Endothelial cell of umbilical vein (primary cell): ENCODE results near the gene NINL. TPM values are rescaled to one million over a fixed set of nuclear protein-coding genes. Genes with fewer than 3 reads are reported as not detected.

Source experiments
- BruUV-seq: library from RNA; stranded (reverse); fragments of 400-500 nt; replicated peaks from 2 replicates; lab custom pipeline; 2021; lab: Mats Ljungman, UMichigan
- CTCF ChIA-PET: fragments of 300-600, 350-600 bp; sonication (Branson Sonifier 250); formaldehyde crosslinking; loops from one replicate; lab custom pipeline; 2021; ENCODE audit warnings: antibody characterized with exemption, inconsistent platforms; lab: Charles Lee
- POLR2A ChIA-PET: fragments of 300-600, 350-600 bp; sonication (Branson Sonifier 250); formaldehyde crosslinking; loops from one replicate; lab custom pipeline; 2021; ENCODE audit warnings: antibody characterized with exemption, inconsistent platforms; lab: Charles Lee
- DNase-seq: peaks from one replicate; pipeline ENCODE4 v3.0.0-alpha.2; 2011; ENCODE audit warnings: low read depth, low spot score
- FAIRE-seq: peaks from 2 replicates; lab custom pipeline; 2011; peaks lifted over from hg19 to GRCh38; lab: Jason Lieb, UNC
- H2AFZ ChIP-seq: 2 replicates; pipeline ENCODE4 v1.6.0; 2012; ENCODE audit warnings: low read depth, low read length, control low read depth, inconsistent platforms
- H3K27ac ChIP-seq: 2 replicates; pipeline ENCODE4 v1.5.1; 2011; ENCODE audit warnings: low read depth, mild to moderate bottlenecking, control low read depth, low read length, moderate library complexity; ENCODE audit not compliant: insufficient read depth
- H3K27me3 ChIP-seq, 2 experiments: 2 replicates each; pipeline versions ENCODE4 v1.6.0 to v1.6.1; 2011; ENCODE audit warnings: low read length in 2 of 2, mixed read lengths in 1 of 2; ENCODE audit not compliant: control insufficient read depth in 2 of 2, insufficient read depth in 2 of 2
- H3K36me3 ChIP-seq, 2 experiments: 2 replicates in 1 of 2; 3 replicates in 1 of 2; pipeline ENCODE4 v1.5.1; 2011; ENCODE audit warnings: low read length in 2 of 2, mild to moderate bottlenecking in 1 of 2, moderate library complexity in 1 of 2; ENCODE audit not compliant: control insufficient read depth in 2 of 2, insufficient read depth in 2 of 2; ENCODE audit errors: extremely low read depth in 1 of 2
- H3K4me1 ChIP-seq: 3 replicates; pipeline ENCODE4 v1.5.1; 2011; ENCODE audit warnings: mild to moderate bottlenecking, low read length; ENCODE audit not compliant: control insufficient read depth, insufficient read depth; ENCODE audit errors: extremely low read depth
- H3K4me2 ChIP-seq: 2 replicates; pipeline ENCODE4 v1.6.1; 2011; ENCODE audit warnings: low read length, control low read depth, mixed read lengths; ENCODE audit not compliant: insufficient read depth
- H3K4me3 ChIP-seq, 3 experiments: fragments of 200-600 bp in 1 of 3; sonication (generic), shearing (Covaris generic) in 1 of 3; replicated peaks in 1 of 3; 2 replicates each; pipeline ENCODE4 v1.5.1; 2011 to 2016; ENCODE audit warnings: control low read depth in 3 of 3, low read length in 3 of 3, mild to moderate bottlenecking in 2 of 3, inconsistent platforms in 1 of 3, low read depth in 1 of 3, moderate library complexity in 1 of 3; ENCODE audit not compliant: insufficient read depth in 1 of 3
- H3K79me2 ChIP-seq: 2 replicates; pipeline ENCODE4 v1.6.0; 2012; ENCODE audit warnings: low read length, inconsistent platforms; ENCODE audit not compliant: control insufficient read depth, insufficient read depth
- H3K9ac ChIP-seq: replicated peaks from 2 replicates; pipeline ENCODE3; 2011; ENCODE audit warnings: low read length, control low read depth; ENCODE audit not compliant: insufficient read depth; ENCODE audit errors: extremely low read depth
- H3K9me1 ChIP-seq: replicated peaks from 3 replicates; pipeline ENCODE4 v1.6.0; 2011; ENCODE audit warnings: mild to moderate bottlenecking, low read length; ENCODE audit not compliant: control insufficient read depth, insufficient read depth; ENCODE audit errors: extremely low read depth
- H3K9me3 ChIP-seq: replicated peaks from 2 replicates; pipeline ENCODE4 v1.5.1; 2012; ENCODE audit warnings: low read length, inconsistent platforms; ENCODE audit not compliant: control insufficient read depth, insufficient read depth
- H4K20me1 ChIP-seq: replicated peaks from 2 replicates; pipeline ENCODE3; 2011; ENCODE audit warnings: mild to moderate bottlenecking, low read length; ENCODE audit not compliant: control insufficient read depth, insufficient read depth; ENCODE audit errors: extremely low read depth
- CTCF ChIP-seq, 2 donors: IDR thresholded peaks; 1 replicate in 1 of 2; 2 replicates in 1 of 2; pipeline ENCODE4 v1.5.1; 2011; ENCODE audit warnings: low read length in 2 of 2, mild to moderate bottlenecking in 2 of 2, moderate library complexity in 2 of 2, control low read depth in 1 of 2, inconsistent platforms in 1 of 2, low read depth in 1 of 2; ENCODE audit not compliant: insufficient read depth in 1 of 2; ENCODE audit errors: extremely low read depth in 1 of 2
- EZH2 ChIP-seq: IDR thresholded peaks from 2 replicates; pipeline ENCODE4 v1.6.1; 2012; ENCODE audit warnings: borderline replicate concordance, low read depth, mild to moderate bottlenecking, moderate library complexity, low read length, inconsistent platforms; ENCODE audit not compliant: severe bottlenecking
- FOS ChIP-seq: IDR thresholded peaks from 2 replicates; pipeline ENCODE4 v1.6.1; 2011; ENCODE audit warnings: mild to moderate bottlenecking, low read length, moderate library complexity, borderline replicate concordance; ENCODE audit not compliant: insufficient read depth
- GATA2 ChIP-seq: IDR thresholded peaks from 2 replicates; pipeline ENCODE4 v1.7.0; 2011; ENCODE audit warnings: low read depth, mild to moderate bottlenecking, moderate library complexity, mixed read lengths, low read length; ENCODE audit not compliant: insufficient read length, insufficient read depth
- JUN ChIP-seq: IDR thresholded peaks from 2 replicates; pipeline ENCODE4 v1.6.1; 2011; ENCODE audit warnings: borderline replicate concordance, low read depth; ENCODE audit not compliant: insufficient read length, insufficient read depth
- MAX ChIP-seq: IDR thresholded peaks from 2 replicates; pipeline ENCODE4 v1.6.1; 2011; ENCODE audit not compliant: insufficient read depth, insufficient read length
- MYC ChIP-seq: IDR thresholded peaks from one replicate; pipeline ENCODE4 v1.6.1; 2011; ENCODE audit warnings: mild to moderate bottlenecking, low read depth, low read length
- POLR2A ChIP-seq: IDR thresholded peaks from 2 replicates; pipeline ENCODE4 v1.6.1; 2012; ENCODE audit warnings: low read depth, mild to moderate bottlenecking, control low read depth, low read length
- POLR2AphosphoS5 ChIP-seq: IDR thresholded peaks from 2 replicates; pipeline ENCODE4 v1.6.1; 2012; ENCODE audit warnings: low read depth, mild to moderate bottlenecking, control low read depth, low read length, moderate library complexity; ENCODE audit not compliant: insufficient read depth
- dilution Hi-C: fragments of 300-500 bp; cut with MboI; formaldehyde crosslinking; loops from one replicate; pipeline ENCODE4 v1.15.0; 2019; ENCODE audit warnings: low sequenced_read_pairs; ENCODE audit not compliant: extremely low pct_ligation_motif_present
- intact Hi-C: fragments of 100-400 bp; cut with micrococcal nuclease; formaldehyde crosslinking; loops from one replicate; pipeline ENCODE4 v1.10.0; 2022
- polyA plus RNA-seq, 4 experiments: library from polyadenylated mRNA; depleted of rRNA in 3 of 4; stranded (reverse) in 3 of 4; unstranded in 1 of 4; fragments of >200 nt; gene quantifications; 2 replicates each; pipeline versions ENCODE4 v1.2.1 to v1.2.3, GENCODE V29; 2011 to 2012; ENCODE audit warnings: missing spikeins in 1 of 4
- total RNA-seq: library from RNA; stranded (reverse); gene quantifications from 2 replicates; pipeline ENCODE4 v1.2.3, GENCODE V29; 2021

The NINL gene
- total and polyA plus RNA-seq, 2 donors (not counting 3 experiments of a cell fraction or from before 2014, with no cell fraction given), result 13.2 to 25.5 TPM

GRCh38 chr20:25544311-25544710, 41.0 kb downstream of the NINL start:
- BruUV-seq, result no TSS peak
- H2AFZ ChIP-seq, result no peak overlapping the region
- ChIA-PET CTCF (no interaction called here), POLR2A (no interaction called here)
- no peak for TF ChIP-seq FOS
- no peak for TF ChIP-seq JUN
- no peak for TF ChIP-seq POLR2AphosphoS5
- no peak for TF ChIP-seq CTCF (IDR thresholded peaks at IDR 0.05; ENCODE audit: extremely low read depth in 1 of 2, insufficient read depth in 1 of 2, low read depth in 1 of 2, low read length in 2 of 2)
- TF ChIP-seq EZH2, result no peak
- no peak for TF ChIP-seq POLR2A
- no peak for TF ChIP-seq MAX
- no peak for TF ChIP-seq MYC
- no peak for TF ChIP-seq GATA2
- H3K4me2 ChIP-seq, result no peak overlapping the region
- H3K9me3 ChIP-seq, result no peaks in the 10 kb centered on the region
- intact Hi-C loops (no loop called here), dilution Hi-C loops (no loop called here)
- no peaks in the 10 kb centered on the region for H3K27me3 ChIP-seq
- DNase-seq, result no peak
- no peak overlapping the region for H3K9ac ChIP-seq
- no peaks in the 10 kb centered on the region for H3K9me1 ChIP-seq
- H4K20me1 ChIP-seq, result no peaks in the 10 kb centered on the region
- H3K27ac ChIP-seq, result no peak overlapping the region
- no peaks in the 10 kb centered on the region for H3K36me3 ChIP-seq
- no peaks in the 10 kb centered on the region for H3K4me1 ChIP-seq
- no peak for FAIRE-seq
- no peaks in the 10 kb centered on the region for H3K79me2 ChIP-seq
- no peak overlapping the region for H3K4me3 ChIP-seq
